OCI-LY1 (cell line): Measurements from ENCODE around the gene PTPRR.

Experiments used
- EZH2 ChIP-seq: fragments of 200-600 bp; sonication (generic), shearing (Covaris generic); IDR thresholded peaks from 2 replicates; pipeline ENCODE4 v1.8.0; 2017; ENCODE audit warnings: borderline replicate concordance, mixed run types, mild to moderate bottlenecking, antibody characterized with exemption, low read length, moderate library complexity, mixed read lengths
- TF ChIP-seq, protein P1 (sequence below): fragments of 200-600 bp; sonication (generic), shearing (Covaris generic); IDR thresholded peaks from 2 replicates; pipeline ENCODE4 v1.5.1; 2017; ENCODE audit warnings: mild to moderate bottlenecking, antibody characterized with exemption, low read length, moderate library complexity, mixed read lengths

DNA sequence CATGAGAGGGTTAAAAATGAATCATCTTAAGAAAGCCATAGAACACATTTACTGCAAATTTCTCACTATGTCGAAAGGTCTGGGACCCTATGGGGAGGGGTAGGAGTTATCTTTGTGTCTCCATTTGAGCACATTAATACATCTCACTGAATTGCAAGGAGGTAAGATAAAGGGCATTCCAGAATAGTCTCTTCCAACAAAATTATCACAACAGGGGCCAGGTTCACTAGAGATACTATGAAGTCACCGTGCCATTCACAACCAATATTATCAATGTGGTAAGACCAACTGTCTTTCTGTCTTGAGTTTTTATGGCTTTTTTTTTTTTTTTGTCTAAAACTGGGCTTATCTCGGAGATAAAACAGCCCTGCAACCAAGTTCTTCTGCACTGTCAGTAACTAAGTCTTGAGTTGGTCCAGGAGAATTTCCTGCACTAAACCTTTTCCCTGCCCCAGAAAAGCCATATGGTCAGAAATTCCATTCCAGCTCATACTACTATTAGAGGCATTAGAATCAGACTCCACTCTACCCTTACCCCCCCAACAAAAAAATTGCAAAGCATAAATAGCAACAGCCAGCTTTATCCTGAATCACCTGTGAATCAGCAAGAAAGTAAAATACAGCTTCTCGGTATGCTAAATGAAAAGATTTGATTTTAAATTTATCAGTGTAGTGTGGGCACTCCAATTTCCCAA lies 79.7 kb downstream of the PTPRR start:
- TF ChIP-seq, protein P1, sequence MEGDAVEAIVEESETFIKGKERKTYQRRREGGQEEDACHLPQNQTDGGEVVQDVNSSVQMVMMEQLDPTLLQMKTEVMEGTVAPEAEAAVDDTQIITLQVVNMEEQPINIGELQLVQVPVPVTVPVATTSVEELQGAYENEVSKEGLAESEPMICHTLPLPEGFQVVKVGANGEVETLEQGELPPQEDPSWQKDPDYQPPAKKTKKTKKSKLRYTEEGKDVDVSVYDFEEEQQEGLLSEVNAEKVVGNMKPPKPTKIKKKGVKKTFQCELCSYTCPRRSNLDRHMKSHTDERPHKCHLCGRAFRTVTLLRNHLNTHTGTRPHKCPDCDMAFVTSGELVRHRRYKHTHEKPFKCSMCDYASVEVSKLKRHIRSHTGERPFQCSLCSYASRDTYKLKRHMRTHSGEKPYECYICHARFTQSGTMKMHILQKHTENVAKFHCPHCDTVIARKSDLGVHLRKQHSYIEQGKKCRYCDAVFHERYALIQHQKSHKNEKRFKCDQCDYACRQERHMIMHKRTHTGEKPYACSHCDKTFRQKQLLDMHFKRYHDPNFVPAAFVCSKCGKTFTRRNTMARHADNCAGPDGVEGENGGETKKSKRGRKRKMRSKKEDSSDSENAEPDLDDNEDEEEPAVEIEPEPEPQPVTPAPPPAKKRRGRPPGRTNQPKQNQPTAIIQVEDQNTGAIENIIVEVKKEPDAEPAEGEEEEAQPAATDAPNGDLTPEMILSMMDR, result no peak
- no peak for TF ChIP-seq EZH2
